Choroid plexus epithelial cell (primary cell): Measurements from ENCODE around the gene MRPL2.

Experiments
- DNase-seq: peaks from one replicate; pipeline ENCODE4 v3.0.0-alpha.2; 2010; ENCODE audit warnings: low read depth
- H3K4me3 ChIP-seq: 2 replicates; pipeline ENCODE4 v1.5.1; 2011; ENCODE audit warnings: low read depth, mild to moderate bottlenecking, control low read depth, low read length, moderate library complexity
- TF ChIP-seq, protein P1 (sequence below): conservative IDR thresholded peaks from 2 replicates; pipeline ENCODE4 v1.5.1; 2011; ENCODE audit warnings: low read depth, mild to moderate bottlenecking, control low read depth, inconsistent platforms, low read length, moderate library complexity

The MRPL2 gene

GRCh38 chr6:43013097-43013842 is 46.0 kb downstream of the MRPL2 start:
- TF ChIP-seq, protein P1, sequence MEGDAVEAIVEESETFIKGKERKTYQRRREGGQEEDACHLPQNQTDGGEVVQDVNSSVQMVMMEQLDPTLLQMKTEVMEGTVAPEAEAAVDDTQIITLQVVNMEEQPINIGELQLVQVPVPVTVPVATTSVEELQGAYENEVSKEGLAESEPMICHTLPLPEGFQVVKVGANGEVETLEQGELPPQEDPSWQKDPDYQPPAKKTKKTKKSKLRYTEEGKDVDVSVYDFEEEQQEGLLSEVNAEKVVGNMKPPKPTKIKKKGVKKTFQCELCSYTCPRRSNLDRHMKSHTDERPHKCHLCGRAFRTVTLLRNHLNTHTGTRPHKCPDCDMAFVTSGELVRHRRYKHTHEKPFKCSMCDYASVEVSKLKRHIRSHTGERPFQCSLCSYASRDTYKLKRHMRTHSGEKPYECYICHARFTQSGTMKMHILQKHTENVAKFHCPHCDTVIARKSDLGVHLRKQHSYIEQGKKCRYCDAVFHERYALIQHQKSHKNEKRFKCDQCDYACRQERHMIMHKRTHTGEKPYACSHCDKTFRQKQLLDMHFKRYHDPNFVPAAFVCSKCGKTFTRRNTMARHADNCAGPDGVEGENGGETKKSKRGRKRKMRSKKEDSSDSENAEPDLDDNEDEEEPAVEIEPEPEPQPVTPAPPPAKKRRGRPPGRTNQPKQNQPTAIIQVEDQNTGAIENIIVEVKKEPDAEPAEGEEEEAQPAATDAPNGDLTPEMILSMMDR, result no peak
- H3K4me3 ChIP-seq, result peak overlapping the region; percentile 75
- DNase-seq, result peak; percentile 35

- DNase-seq, result no peak
- TF ChIP-seq, protein P1, result no peak
- H3K4me3 ChIP-seq, result no peak overlapping the region
Measured at GRCh38 chr6:43012364-43012763, 46.9 kb downstream of the MRPL2 start.

GRCh38 chr6:43011207-43011606 is 48.0 kb downstream of the MRPL2 start:
- TF ChIP-seq, protein P1, result peak; percentile 21

DNA sequence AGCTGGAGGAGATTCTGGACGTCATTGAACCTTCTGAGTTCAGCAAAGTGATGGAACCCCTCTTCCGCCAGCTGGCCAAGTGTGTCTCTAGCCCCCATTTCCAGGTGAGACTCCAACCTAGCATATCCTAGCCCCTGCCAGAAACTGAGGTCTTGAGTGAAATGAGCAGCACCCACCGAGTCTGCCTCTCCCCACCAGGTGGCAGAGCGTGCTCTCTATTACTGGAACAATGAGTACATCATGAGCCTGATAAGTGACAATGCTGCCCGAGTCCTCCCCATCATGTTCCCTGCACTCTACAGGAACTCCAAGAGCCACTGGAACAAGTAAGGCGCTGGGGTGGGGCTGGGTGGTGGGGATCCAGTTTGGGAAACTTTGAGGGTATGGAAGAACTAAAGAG is 50.1 kb downstream of the MRPL2 start:
- no peak overlapping the region for H3K4me3 ChIP-seq
- DNase-seq, result peak; percentile 61
- TF ChIP-seq, protein P1, result peak; percentile 70

More at GRCh38 chr6:43011207-43011606, 48.0 kb downstream of the MRPL2 start:
- no peak for DNase-seq
- H3K4me3 ChIP-seq, result no peak overlapping the region

- DNase-seq, result no peak
- no peak overlapping the region for H3K4me3 ChIP-seq
- TF ChIP-seq, protein P1, result no peak
Measured at GRCh38 chr6:43007126-43007525, 52.1 kb downstream of the MRPL2 start.

DNA sequence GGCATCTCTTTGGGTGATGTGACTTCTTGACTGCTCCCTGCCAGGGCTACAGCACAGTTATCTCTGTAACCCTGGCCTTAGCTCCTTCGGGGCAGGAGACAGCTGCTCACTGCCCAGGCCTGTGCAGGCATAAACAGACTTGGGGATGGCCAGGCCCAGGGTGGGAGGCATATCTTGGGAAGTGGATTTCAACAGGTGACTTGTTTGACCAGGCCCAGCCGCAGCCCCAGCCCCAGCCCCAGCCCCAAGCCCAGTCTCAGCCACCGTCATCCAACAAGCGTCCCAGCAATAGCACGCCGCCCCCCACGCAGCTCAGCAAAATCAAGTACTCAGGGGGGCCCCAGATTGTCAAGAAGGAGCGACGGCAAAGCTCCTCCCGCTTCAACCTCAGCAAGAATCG is 53.0 kb downstream of the MRPL2 start:
- TF ChIP-seq, protein P1, result no peak
- no peak for DNase-seq
- H3K4me3 ChIP-seq, result no peak overlapping the region

GRCh38 chr6:43005844-43006243 is 53.4 kb downstream of the MRPL2 start:
- TF ChIP-seq, protein P1, result no peak
- DNase-seq, result no peak
- H3K4me3 ChIP-seq, result no peak overlapping the region
